Measurements from ENCODE around the gene OGFOD2. TPM values are rescaled to one million over a fixed set of nuclear protein-coding genes. Genes with fewer than 3 reads are reported as not detected.

OGFOD2 gene
- total and polyA plus RNA-seq, 4 donors, result 8.0 to 18.6 (median 12.3) TPM

GRCh38 chr12:122994781-122995502 lies 19.9 kb downstream of the OGFOD2 start:
- no peak for DNase-seq (ENCODE audit: low spot score)
- 43% methylated on average over 13 of the region's 13 CpGs for WGBS
- TF ChIP-seq HNF4G (IDR thresholded peaks at IDR 0.05) (no peak), RAD21 (IDR thresholded peaks at IDR 0.05) (no peak), YY1 (IDR thresholded peaks at IDR 0.05) (no peak), ZBTB33 (IDR thresholded peaks at IDR 0.05) (no peak), EGR1 (IDR thresholded peaks at IDR 0.05; ENCODE audit: low read depth in 2 of 2) (no peak), MAX (IDR thresholded peaks at IDR 0.05) (no peak), NR2F2 (IDR thresholded peaks at IDR 0.05) (no peak), ATF3 (IDR thresholded peaks at IDR 0.05) (no peak)
- Histone ChIP-seq H3K27ac (ENCODE audit: low read depth in 1 of 2, low read length in 2 of 2) (peak overlapping the region; percentile 61 to 63), H3K27me3 (ENCODE audit: control insufficient read depth in 4 of 4, insufficient read depth in 4 of 4, low read length in 3 of 4) (no peaks in the 10 kb centered on the region), H3K4me3 (ENCODE audit: low read depth in 1 of 3, low read length in 3 of 3) (peak overlapping the region; percentile 26 to 62 (median 51)), H3K4me1 (ENCODE audit: control insufficient read depth in 4 of 4, insufficient read depth in 4 of 4, low read length in 3 of 4) (peaks cover 33 to 70% (median 63%) of the 10 kb centered on the region in 4 donors), H3K9ac (ENCODE audit: low read depth in 1 of 2, low read length in 2 of 2) (no peak overlapping the region), H3K9me3 (ENCODE audit: control insufficient read depth in 4 of 4, low read length in 3 of 4) (no peaks in the 10 kb centered on the region), H3K36me3 (ENCODE audit: control insufficient read depth in 4 of 4, insufficient read depth in 3 of 4, low read depth in 1 of 4, low read length in 3 of 4) (peaks cover 0 to 7% (median 2%) of the 10 kb centered on the region in 4 donors)

- peaks cover 33 to 70% (median 63%) of the 10 kb centered on the region in 4 donors for H3K4me1 ChIP-seq (ENCODE audit: control insufficient read depth in 4 of 4, insufficient read depth in 4 of 4, low read length in 3 of 4)
- 31% methylated on average over 20 of the region's 20 CpGs for WGBS
- H3K36me3 ChIP-seq (ENCODE audit: control insufficient read depth in 4 of 4, insufficient read depth in 3 of 4, low read depth in 1 of 4, low read length in 3 of 4), result peaks cover 0 to 7% (median 2%) of the 10 kb centered on the region in 4 donors
- no peaks in the 10 kb centered on the region for H3K9me3 ChIP-seq (ENCODE audit: control insufficient read depth in 4 of 4, low read length in 3 of 4)
- H3K9ac ChIP-seq (ENCODE audit: low read depth in 1 of 2, low read length in 2 of 2), result no peak overlapping the region
- peak; percentile 77 for DNase-seq (ENCODE audit: low spot score)
- peak overlapping the region; percentile 63 to 75 for H3K27ac ChIP-seq (ENCODE audit: low read depth in 1 of 2, low read length in 2 of 2)
- H3K27me3 ChIP-seq (ENCODE audit: control insufficient read depth in 4 of 4, insufficient read depth in 4 of 4, low read length in 3 of 4), result no peaks in the 10 kb centered on the region
- TF ChIP-seq HNF4A (conservative IDR thresholded peaks at IDR 0.05), result peak; percentile 95 to 99
- peak; percentile 20 to 33 for TF ChIP-seq EGR1 (IDR thresholded peaks at IDR 0.05; ENCODE audit: low read depth in 2 of 2)
- TF ChIP-seq REST (IDR thresholded peaks at IDR 0.05), result peak; percentile 70
- TF ChIP-seq MAX (IDR thresholded peaks at IDR 0.05), result no peak
- TF ChIP-seq SP1 (IDR thresholded peaks at IDR 0.05), result peak; percentile 95
- TF ChIP-seq CTCF (IDR thresholded peaks at IDR 0.05; ENCODE audit: low read depth, low read length, missing input control), result no peak
- peak; percentile 34 for TF ChIP-seq FOXA2 (IDR thresholded peaks at IDR 0.05)
- peak; percentile 39 for TF ChIP-seq YY1 (IDR thresholded peaks at IDR 0.05)
- peak; percentile 98 to 100 for TF ChIP-seq RXRA (IDR thresholded peaks at IDR 0.05)
- TF ChIP-seq HNF4G (IDR thresholded peaks at IDR 0.05), result peak; percentile 91
- TF ChIP-seq ATF3 (IDR thresholded peaks at IDR 0.05), result no peak
- peak; percentile 95 for TF ChIP-seq NR2F2 (IDR thresholded peaks at IDR 0.05)
- peak in 1 of 2 donors; percentile 30 for TF ChIP-seq RAD21 (IDR thresholded peaks at IDR 0.05)
- TF ChIP-seq TAF1 (conservative IDR thresholded peaks at IDR 0.05), result no peak
- no peak for TF ChIP-seq FOXA1 (IDR thresholded peaks at IDR 0.05)
- peak; percentile 25 to 27 for TF ChIP-seq JUND (IDR thresholded peaks at IDR 0.05)
- TF ChIP-seq ZBTB33 (IDR thresholded peaks at IDR 0.05), result no peak
- peak in 1 of 2 donors; percentile 24 for TF ChIP-seq GABPA (IDR thresholded peaks at IDR 0.05 in 1 of 2, conservative IDR thresholded peaks at IDR 0.05 in 1 of 2)
- H3K4me3 ChIP-seq (ENCODE audit: low read depth in 1 of 3, low read length in 3 of 3), result peak overlapping the region; percentile 25 to 51 (median 41)
These were observed 20.6 kb downstream of the OGFOD2 start for GRCh38 chr12:122995503-122996187.

All from liver (tissue), 9 donors.